Activated T-cell treated with anti-CD3 and anti-CD28 coated beads, Interleukin-2, amount 50 U/mL, for 4 hours (primary cell): ENCODE results near the gene IDH3G. TPM values are rescaled to one million over a fixed set of nuclear protein-coding genes. Genes with fewer than 3 reads are reported as not detected.

Experiments
- ATAC-seq, 2 donors: fragments of 200-7000 bp; cut with Tn5 transposase; one replicate each; pipeline ENCODE4 v1.10.0; 2021
- DNase-seq: peaks from one replicate; pipeline ENCODE4 v3.0.0-alpha.2; 2020
- H3K27me3 Mint-ChIP-seq: one replicate; pipeline ENCODE4 v1.8.0; 2021; ENCODE audit warnings: low read depth, mixed read lengths
- H3K36me3 Mint-ChIP-seq: one replicate; pipeline ENCODE4 v1.8.0; 2022; ENCODE audit warnings: mixed read lengths; ENCODE audit not compliant: insufficient read depth
- H3K4me1 Mint-ChIP-seq: one replicate; pipeline ENCODE4 v1.8.0; 2021; ENCODE audit warnings: low read depth, mixed read lengths
- H3K4me3 Mint-ChIP-seq: one replicate; pipeline ENCODE4 v1.8.0; 2021; ENCODE audit warnings: mild to moderate bottlenecking, moderate library complexity, mixed read lengths
- H3K9me3 Mint-ChIP-seq: one replicate; pipeline ENCODE4 v1.8.0; 2021; ENCODE audit warnings: mixed read lengths
- total RNA-seq, 3 donors: library from RNA; stranded (reverse); gene quantifications; one replicate each; pipeline ENCODE4 v1.2.1, GENCODE V29; 2021

The IDH3G gene
- total RNA-seq, 3 donors from 2014 or later: 60.8 to 64.2 (median 62.7) TPM

DNA sequence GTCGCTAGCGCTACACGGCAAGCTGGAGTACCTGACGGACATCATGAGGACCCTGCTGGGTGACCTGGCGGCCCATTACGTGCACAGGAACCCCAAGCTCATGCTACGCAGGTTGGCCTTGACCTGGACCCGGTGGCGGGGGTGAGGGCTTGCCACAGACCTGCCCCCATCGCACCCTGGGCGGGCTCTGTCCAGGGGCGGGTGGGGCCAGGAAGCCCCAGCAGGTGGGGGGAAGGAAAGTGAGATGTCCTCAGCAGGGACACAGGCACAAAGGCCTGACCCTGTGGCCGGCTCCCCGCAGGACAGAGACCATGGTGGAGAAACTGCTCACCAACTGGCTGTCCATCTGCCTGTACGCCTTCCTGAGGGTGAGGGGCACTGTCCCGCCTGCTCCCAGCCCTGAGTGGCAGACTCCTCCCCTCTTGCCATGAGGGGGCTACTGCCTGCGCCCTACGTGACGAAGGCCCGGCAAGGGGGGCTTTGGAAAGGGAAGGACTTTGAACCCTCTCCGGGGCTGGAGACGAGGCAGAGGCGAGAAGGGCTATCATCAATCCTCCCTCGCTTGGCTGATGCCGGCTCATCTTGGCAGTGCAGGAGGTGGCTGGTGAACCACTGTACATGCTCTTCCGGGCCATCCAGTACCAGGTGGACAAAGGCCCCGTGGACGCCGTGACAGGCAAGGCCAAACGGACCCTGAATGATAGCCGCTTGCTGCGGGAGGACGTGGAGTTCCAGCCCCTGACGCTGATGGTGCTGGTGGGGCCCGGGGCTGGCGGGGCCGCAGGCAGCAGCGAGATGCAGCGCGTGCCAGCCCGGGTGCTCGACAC is 18.7 kb downstream of the IDH3G start:
- no peaks in the 10 kb centered on the region for H3K36me3 Mint-ChIP-seq
- DNase-seq (no peak), ATAC-seq (no peak)
- peaks cover 10% of the 10 kb centered on the region for H3K27me3 Mint-ChIP-seq
- no peaks in the 10 kb centered on the region for H3K9me3 Mint-ChIP-seq
- H3K4me3 Mint-ChIP-seq: no peak overlapping the region
- H3K4me1 Mint-ChIP-seq: peaks cover 4% of the 10 kb centered on the region

DNA sequence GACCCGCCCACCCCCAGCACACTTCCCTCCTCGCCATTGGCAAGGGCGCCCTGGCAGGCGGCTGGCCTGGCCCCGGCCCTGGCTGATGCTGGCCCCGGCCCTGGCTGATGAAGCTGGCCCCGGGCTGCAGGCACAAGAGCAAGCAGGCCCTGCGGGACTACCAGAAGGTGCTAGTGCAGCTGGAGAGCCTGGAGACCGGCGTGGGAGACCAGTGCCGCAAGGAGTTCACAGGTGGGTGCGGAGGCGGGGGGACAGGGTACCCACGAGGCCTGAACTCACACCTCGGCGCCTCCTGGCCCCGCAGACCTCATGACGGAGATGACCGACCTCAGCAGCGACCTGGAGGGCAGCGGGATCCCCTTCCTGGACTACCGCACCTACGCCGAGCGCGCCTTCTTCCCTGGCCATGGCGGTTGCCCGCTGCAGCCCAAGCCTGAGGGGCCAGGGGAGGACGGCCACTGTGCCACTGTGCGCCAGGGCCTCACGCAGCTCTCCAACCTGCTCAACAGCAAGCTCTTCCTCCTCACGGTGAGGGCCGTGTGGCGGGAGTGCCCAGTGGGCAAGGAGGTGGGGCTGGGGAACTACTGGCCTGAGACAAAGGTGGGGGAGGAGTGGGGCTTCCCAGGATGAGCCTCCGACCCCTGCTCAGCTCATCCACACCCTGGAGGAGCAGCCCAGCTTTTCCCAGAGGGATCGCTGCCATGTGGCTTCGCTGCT is 19.4 kb downstream of the IDH3G start:
- no peak overlapping the region for H3K4me3 Mint-ChIP-seq
- H3K27me3 Mint-ChIP-seq: peaks cover 3% of the 10 kb centered on the region
- ATAC-seq: no peak
- no peaks in the 10 kb centered on the region for H3K36me3 Mint-ChIP-seq
- no peak for DNase-seq
- H3K4me1 Mint-ChIP-seq: no peaks in the 10 kb centered on the region
- no peaks in the 10 kb centered on the region for H3K9me3 Mint-ChIP-seq

DNA sequence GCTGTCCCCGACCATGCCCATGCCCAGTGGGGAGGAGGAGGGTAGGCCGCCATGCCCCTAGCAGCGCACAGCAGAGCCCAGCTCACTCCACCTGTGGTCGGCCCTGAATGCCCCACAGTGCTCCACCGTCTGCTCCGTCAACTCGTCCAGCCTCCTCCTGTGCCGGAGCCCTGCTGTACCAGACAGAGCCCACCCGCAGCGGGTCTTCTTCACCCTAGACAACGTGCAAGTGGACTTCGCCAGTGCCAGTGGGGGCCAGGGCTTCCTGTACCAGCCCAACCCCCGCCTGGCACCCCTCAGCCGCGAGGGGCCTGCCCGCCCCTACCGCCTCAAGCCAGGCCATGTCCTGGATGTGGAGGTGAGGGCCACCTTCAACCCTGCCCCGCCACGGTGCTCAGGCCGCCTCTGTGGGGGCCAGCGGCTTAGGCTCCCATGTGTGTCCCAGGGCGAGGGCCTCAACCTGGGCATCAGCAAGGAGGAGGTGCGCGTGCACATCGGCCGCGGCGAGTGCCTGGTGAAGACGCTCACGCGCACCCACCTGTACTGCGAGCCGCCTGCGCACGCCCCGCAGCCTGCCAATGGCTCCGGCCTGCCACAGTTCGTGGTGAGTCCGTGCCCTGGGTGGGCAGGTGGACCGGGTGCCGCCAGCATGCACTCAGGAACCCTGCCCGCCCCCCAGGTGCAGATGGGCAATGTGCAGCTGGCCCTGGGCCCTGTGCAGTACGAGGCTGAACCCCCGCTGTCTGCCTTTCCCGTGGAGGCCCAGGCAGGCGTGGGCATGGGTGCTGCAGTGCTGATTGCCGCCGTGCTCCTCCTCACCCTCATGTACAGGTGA is 20.2 kb downstream of the IDH3G start:
- Mint-ChIP-seq H3K4me3 (no peak overlapping the region), H3K36me3 (no peaks in the 10 kb centered on the region), H3K4me1 (no peaks in the 10 kb centered on the region), H3K9me3 (no peaks in the 10 kb centered on the region), H3K27me3 (peaks cover 2% of the 10 kb centered on the region)
- DNase-seq (no peak), ATAC-seq (no peak)

DNA sequence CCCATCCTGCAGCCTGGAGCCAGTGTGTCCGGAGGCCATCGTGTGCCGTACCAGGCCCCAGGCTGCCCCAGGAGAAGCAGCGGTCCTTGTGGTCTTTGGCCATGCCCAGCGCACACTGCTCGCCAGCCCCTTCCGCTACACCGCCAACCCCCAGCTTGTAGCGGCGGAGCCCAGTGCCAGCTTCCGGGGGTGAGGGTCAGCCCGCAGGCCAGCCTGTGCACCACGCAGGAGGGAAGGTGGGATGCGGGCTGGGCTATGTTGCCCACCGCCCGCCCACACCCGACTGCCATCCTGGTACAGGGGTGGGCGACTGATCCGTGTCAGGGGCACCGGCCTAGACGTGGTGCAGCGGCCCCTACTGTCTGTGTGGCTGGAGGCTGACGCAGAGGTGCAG is 21.0 kb downstream of the IDH3G start:
- Mint-ChIP-seq H3K4me3 (no peak overlapping the region), H3K27me3 (peaks cover 2% of the 10 kb centered on the region), H3K9me3 (no peaks in the 10 kb centered on the region), H3K36me3 (no peaks in the 10 kb centered on the region), H3K4me1 (no peaks in the 10 kb centered on the region)
- no peak for DNase-seq
- ATAC-seq: no peak

DNA sequence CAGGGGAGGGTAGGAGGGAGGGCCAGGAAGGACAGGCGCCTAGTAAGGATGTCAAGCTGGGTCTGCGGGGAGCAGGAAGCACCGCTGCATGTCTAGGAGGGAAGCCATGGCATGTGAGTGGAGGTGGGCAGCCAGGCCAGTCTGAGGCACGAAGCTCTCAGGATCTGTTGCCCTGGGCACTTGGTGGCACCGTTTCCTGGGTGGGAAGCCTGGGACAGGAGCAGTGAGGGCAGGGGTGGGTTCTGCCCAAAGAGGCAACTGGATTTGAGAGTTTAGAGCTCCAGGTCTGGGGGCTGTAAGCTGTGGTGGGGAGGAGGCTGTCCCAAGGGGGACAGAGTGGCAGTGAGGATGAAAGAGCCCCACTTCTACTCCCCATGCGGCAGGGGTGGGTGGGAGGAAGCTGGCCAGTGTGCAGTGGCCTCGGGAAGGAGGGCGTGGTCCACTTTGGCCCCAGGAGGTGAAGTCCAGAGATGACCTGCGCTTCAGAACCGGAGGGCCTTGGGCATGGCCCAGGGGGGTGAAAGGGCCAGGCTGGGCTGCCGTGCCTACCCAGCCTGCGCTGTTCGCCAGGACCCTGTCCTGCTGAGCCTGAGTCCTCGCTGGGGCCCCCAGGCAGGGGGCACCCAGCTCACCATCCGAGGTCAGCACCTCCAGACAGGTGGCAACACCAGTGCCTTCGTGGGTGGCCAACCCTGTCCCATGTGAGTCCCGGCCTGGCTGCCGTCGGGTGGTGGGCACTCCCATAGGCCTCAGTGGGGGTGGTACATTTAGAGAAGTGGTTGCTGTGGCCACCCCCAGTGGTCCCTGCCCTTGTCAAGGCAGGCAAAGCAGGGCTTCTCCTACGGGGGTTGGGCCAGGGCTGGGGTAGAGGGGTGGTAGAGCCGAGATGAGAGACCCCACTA is 21.6 kb downstream of the IDH3G start:
- H3K4me1 Mint-ChIP-seq: peaks cover 1% of the 10 kb centered on the region
- DNase-seq: no peak
- H3K4me3 Mint-ChIP-seq: no peak overlapping the region
- H3K9me3 Mint-ChIP-seq: no peaks in the 10 kb centered on the region
- peaks cover 1% of the 10 kb centered on the region for H3K27me3 Mint-ChIP-seq
- no peak for ATAC-seq
- no peaks in the 10 kb centered on the region for H3K36me3 Mint-ChIP-seq

DNA sequence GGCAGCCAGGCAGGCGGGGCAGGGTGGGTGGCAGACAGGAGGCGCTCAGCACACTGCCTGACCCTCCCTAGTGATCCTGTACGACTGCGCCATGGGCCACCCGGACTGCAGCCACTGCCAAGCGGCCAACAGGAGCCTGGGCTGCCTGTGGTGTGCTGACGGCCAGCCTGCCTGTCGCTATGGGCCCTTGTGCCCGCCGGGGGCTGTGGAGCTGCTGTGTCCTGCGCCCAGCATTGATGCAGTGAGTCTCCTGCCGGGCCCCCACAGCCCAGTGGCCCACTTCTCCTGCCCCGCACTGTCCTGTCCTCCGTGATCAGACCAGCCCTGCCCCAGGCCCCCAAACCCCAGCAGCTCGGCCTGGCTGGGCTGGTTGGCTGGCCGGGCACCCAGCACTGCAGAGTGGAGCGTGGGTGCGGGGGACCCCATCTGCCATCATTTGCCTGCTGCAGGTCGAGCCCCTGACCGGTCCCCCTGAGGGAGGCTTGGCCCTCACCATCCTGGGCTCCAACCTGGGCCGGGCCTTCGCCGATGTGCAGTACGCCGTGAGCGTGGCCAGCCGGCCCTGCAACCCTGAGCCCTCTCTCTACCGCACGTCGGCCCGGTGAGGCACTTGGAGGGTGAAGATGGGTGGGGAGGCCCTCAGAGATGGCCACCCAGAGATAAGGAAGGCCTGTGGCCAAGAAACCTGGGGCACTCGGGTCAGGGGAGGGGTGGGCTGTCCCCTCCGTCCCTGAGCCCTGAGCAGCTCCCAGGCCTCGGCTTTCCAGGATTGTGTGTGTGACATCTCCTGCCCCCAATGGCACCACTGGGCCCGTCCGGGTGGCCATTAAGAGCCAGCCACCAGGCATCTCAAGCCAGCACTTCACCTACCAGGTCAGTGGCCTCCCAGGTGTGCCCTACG is 22.5 kb downstream of the IDH3G start:
- H3K4me3 Mint-ChIP-seq: no peak overlapping the region
- H3K9me3 Mint-ChIP-seq: no peaks in the 10 kb centered on the region
- H3K27me3 Mint-ChIP-seq: no peaks in the 10 kb centered on the region
- ATAC-seq: no peak
- no peak for DNase-seq
- no peaks in the 10 kb centered on the region for H3K36me3 Mint-ChIP-seq
- peaks cover 1% of the 10 kb centered on the region for H3K4me1 Mint-ChIP-seq

DNA sequence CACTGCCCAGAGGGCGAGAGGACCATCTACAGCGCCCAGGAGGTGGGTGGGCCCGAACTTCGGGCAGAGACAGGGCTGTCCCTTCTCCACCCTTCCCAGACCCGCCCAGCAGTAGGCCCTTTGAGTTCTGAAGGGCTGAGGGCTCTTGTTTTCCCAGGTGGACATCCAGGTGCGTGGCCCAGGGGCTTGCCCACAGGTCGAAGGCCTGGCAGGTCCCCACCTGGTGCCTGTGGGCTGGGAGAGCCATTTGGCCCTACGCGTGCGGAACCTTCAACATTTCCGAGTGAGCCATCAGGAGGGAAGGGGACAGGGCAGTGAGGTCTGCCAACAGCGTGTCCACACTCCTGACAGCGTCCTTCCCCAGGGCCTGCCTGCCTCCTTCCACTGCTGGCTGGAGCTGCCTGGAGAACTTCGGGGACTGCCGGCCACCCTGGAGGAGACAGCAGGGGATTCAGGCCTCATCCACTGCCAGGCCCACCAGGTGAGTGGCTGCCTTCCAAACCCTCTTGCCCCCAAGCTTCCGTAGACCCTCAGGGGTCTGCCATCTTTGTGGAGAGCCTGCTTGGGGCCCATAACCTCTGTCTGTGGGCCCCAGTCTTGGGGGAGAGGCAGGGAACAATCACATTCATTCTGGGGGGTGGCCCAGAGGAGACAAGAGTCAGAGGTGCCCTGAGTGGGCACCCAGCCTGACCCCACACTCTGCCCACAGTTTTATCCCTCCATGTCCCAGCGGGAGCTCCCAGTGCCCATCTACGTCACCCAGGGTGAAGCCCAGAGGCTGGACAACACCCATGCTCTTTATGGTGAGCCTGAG is 23.4 kb downstream of the IDH3G start:
- peaks cover 4% of the 10 kb centered on the region for H3K4me1 Mint-ChIP-seq
- H3K27me3 Mint-ChIP-seq: no peaks in the 10 kb centered on the region
- H3K36me3 Mint-ChIP-seq: no peaks in the 10 kb centered on the region
- no peak for ATAC-seq
- H3K4me3 Mint-ChIP-seq: no peak overlapping the region
- no peak for DNase-seq
- H3K9me3 Mint-ChIP-seq: no peaks in the 10 kb centered on the region

DNA sequence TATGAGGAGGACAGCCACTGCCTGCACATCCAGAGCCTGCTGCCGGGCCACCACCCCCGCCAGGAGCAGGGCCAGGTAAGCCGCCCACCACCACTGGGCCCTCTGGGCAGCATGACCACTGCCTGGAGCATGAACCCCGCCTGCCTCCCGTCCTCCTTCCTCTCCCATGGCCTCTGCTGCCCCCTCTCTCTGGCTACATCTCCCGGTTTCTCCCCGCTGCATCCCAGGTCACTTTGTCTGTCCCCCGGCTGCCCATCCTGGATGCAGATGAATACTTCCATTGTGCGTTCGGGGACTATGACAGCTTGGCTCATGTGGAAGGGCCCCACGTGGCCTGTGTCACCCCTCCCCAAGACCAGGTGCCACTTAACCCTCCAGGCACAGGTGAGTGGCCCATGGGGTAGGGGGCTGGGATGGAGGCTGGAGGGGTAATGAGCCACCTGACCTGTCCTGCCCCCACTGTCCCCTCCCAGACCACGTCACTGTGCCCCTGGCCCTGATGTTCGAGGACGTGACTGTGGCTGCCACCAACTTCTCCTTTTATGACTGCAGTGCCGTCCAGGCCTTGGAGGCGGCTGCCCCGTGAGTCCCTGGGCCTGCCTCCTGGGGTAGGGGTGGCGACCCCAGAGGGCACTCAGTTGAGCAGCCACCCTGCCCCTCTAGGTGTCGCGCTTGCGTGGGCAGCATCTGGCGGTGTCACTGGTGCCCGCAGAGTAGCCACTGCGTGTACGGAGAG is 24.1 kb downstream of the IDH3G start:
- Mint-ChIP-seq H3K36me3 (no peaks in the 10 kb centered on the region), H3K27me3 (no peaks in the 10 kb centered on the region), H3K4me3 (no peak overlapping the region), H3K9me3 (no peaks in the 10 kb centered on the region), H3K4me1 (peaks cover 4% of the 10 kb centered on the region)
- DNase-seq (peak; percentile 4), ATAC-seq (no peak)

DNA sequence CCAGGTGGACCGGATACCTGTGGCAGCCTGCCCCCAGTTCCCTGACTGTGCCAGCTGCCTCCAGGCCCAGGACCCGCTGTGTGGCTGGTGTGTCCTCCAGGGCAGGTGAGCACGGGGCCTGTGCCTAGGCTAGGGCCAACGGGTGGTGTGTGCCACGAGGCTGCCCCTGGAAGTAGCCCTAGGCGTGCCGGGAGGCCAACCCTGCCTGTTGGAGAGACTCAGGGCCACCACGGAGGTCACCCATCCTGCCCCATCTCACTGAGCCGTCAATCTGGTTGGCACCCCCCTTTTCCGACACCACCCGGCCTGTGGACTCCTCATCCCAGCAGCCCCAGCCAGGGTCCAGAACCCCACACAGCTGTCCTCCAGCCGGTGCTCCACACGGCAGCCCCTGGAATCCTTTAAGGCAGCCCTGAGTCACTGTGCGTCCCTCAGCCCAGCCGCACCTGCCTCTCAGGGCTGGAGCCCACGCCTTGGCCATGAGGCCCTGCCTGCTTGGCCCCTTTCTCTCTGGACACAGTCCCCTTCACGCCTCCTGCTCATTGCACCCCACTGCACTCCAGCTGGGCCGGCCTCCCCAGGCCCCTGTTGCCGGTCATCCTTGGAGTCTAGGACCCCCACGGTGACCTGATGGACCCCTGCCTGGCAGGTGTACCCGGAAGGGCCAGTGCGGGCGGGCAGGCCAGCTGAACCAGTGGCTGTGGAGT is 24.9 kb downstream of the IDH3G start:
- no peak overlapping the region for H3K4me3 Mint-ChIP-seq
- DNase-seq (peak; percentile 4), ATAC-seq (no peak)
- H3K9me3 Mint-ChIP-seq: no peaks in the 10 kb centered on the region
- peaks cover 4% of the 10 kb centered on the region for H3K4me1 Mint-ChIP-seq
- H3K36me3 Mint-ChIP-seq: no peaks in the 10 kb centered on the region
- H3K27me3 Mint-ChIP-seq: no peaks in the 10 kb centered on the region

DNA sequence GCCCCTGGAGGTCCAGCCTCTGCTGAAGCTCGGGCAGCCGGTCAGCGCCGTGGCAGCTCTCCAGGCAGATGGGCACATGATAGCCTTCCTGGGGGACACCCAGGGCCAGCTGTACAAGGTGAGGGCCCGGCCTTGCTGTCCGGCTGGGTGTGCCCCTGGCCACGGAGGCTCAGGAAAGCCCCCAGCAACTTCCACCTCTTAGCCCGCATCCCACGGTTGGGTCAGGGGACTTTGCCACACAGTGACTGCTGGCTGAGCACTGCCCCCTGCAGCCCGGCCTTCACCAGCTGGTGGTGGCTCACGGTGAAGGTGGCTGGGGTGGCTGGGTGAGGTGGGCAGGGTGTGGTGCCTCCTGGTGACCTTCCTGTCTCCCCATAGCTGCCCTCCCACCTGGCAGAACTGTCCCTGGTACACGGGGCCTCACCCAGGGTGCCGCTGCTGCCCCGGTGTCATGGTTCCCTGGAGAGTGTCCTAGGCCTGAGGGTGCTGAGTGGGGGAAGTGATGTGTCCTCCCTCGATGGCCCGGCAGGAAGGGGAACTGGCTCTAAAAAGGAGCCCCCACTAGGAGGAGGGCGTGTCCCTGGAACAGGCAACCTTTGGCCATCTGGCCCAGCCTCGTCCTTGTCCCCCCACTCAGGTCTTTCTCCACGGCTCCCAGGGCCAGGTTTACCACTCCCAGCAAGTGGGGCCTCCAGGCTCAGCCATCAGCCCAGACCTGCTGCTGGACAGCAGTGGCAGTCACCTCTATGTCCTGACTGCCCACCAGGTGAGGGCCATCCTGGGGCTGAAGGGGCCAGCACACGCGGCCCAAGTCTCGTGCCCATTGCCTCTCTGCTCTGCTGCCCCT is 25.6 kb downstream of the IDH3G start:
- Mint-ChIP-seq H3K4me3 (no peak overlapping the region), H3K36me3 (no peaks in the 10 kb centered on the region)
- peak; percentile 3 for DNase-seq

DNA sequence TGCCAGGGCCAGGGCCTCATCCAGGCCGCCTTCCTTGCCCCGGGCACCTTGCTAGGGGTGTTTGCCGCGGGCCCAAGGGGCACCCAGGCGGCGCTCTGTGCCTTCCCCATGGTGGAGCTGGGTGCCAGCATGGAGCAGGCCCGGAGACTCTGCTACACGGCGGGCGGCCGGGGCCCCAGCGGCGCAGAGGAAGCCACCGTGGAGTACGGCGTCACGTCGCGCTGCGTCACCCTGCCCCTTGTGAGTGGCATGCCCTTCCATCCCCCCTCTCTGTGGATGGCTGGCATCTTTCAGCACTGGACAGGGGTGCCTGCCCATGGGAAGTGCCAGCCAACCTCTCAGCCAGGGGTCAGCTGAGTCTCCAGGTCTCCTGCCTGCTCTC is 26.5 kb downstream of the IDH3G start:
- ATAC-seq: no peak
- Mint-ChIP-seq H3K4me3 (no peak overlapping the region), H3K4me1 (peaks cover 7% of the 10 kb centered on the region), H3K9me3 (no peaks in the 10 kb centered on the region), H3K36me3 (no peaks in the 10 kb centered on the region), H3K27me3 (no peaks in the 10 kb centered on the region)
- no peak for DNase-seq

More for the DNA sequence above, 25.6 kb downstream of the IDH3G start:
- H3K4me1 Mint-ChIP-seq: peaks cover 7% of the 10 kb centered on the region
- H3K27me3 Mint-ChIP-seq: no peaks in the 10 kb centered on the region
- no peaks in the 10 kb centered on the region for H3K9me3 Mint-ChIP-seq
- no peak for ATAC-seq
